Heart right ventricle (tissue), 16 donors: Measurements from ENCODE around the gene EYS. TPM values are rescaled to one million over a fixed set of nuclear protein-coding genes. Genes with fewer than 3 reads are reported as not detected.

Experiments
- ATAC-seq, 8 donors: fragments of 200-7000 bp; cut with Tn5 transposase; one replicate each; pipeline ENCODE4 v1.9.1; 2020; ENCODE audit warnings: mild to moderate bottlenecking in 8 of 8, moderate library complexity in 8 of 8, moderate number of reproducible peaks in 1 of 8
- DNase-seq, 2 donors: peaks; one replicate each; pipeline ENCODE4 v3.0.0-alpha.2; 2020
- H3K27ac ChIP-seq, 10 donors: fragments of 200-600 bp; sonication (generic) in 2 of 10; one replicate each; pipeline versions ENCODE4 v1.5.0 to v1.8.0; 2020 to 2022; ENCODE audit warnings: mild to moderate bottlenecking in 3 of 10
- H3K27me3 ChIP-seq, 7 donors: fragments of 200-600 bp; one replicate each; pipeline ENCODE4 v1.8.0; 2021 to 2022; ENCODE audit warnings: mild to moderate bottlenecking in 2 of 7
- H3K36me3 ChIP-seq, 9 donors: fragments of 200-600 bp; sonication (generic) in 1 of 9; one replicate each; pipeline versions ENCODE4 v1.5.0 to v1.8.0; 2020 to 2022; ENCODE audit warnings: mild to moderate bottlenecking in 2 of 9
- H3K4me1 ChIP-seq, 9 donors: fragments of 200-600 bp; sonication (generic) in 1 of 9; one replicate each; pipeline versions ENCODE4 v1.5.0 to v1.8.0; 2020 to 2022; ENCODE audit warnings: mild to moderate bottlenecking in 4 of 9
- H3K4me3 ChIP-seq, 10 donors: fragments of 200-600 bp; sonication (generic) in 2 of 10; one replicate each; pipeline versions ENCODE4 v1.5.0 to v1.8.0; 2020 to 2022; ENCODE audit warnings: mild to moderate bottlenecking in 7 of 10, moderate library complexity in 2 of 10
- H3K9me3 ChIP-seq, 11 donors: fragments of 200-600 bp in 10 of 11; sonication (generic) in 2 of 11; one replicate each; pipeline versions ENCODE4 v1.5.0 to v1.8.0; 2013 to 2022; ENCODE audit warnings: mild to moderate bottlenecking in 2 of 11, control low read depth in 1 of 11, moderate library complexity in 1 of 11
- CTCF ChIP-seq, 9 donors: fragments of 200-600 bp; sonication (generic) in 2 of 9; IDR thresholded peaks; one replicate each; pipeline versions ENCODE4 v1.5.0 to v1.8.0; 2021 to 2022; ENCODE audit warnings: antibody characterized with exemption in 9 of 9, mild to moderate bottlenecking in 5 of 9, moderate library complexity in 1 of 9
- WGBS, 2 donors: extraction: QIAGEN DNeasy Blood & Tissue Kit; methylation state at CpG; one replicate each; pipeline ENCODE4 v1.1.7; 2013; ENCODE audit warnings: inconsistent platforms in 1 of 2; 5-methylcytosine and 5-hydroxymethylcytosine counted together
- intact Hi-C, 10 donors: fragments of 100-400 bp; cut with DNase I; formaldehyde crosslinking; loops; one replicate each; pipeline versions ENCODE4 v1.11.1 to v1.14.2; 2022
- polyA plus RNA-seq, 2 donors: library from polyadenylated mRNA; stranded (reverse); fragments of 200-250 nt; gene quantifications; one replicate each; pipeline ENCODE4 v1.2.3, GENCODE V29; 2013
- total RNA-seq, 10 donors: library from RNA; stranded (reverse); fragmentation: NEBNext Ultra II Directional in 3 of 10; extraction: Animal tissue kit (Norgen Biotek cat#: 25700) in 3 of 10; gene quantifications; one replicate each; pipeline versions ENCODE4 v1.2.1 to v1.2.4, GENCODE V29; 2021 to 2023
- donor health status: Arrhythmogenic right ventricular cardiomyopathy.
- donor health status: ischemic (EF 13 %, LVEDD 7.1; RV severe dilation, severe dysfunction).
- donor health status: healthy with polysubstance abuse.
- donor health status: DM: no; HTN: yes; CAD: no.
- donor health status: DM: no; HTN: no; CAD: no.
- donor health status: ischemic (EF 25% LVEDD 6.9; RV normal size, moderate dysfunction).
- donor health status: ischemic (EF 25% LVEDD 5.7; RV mildly dilated, moderate dysfunction).
- donor health status: healthy.
- donor health status: DM: yes; HTN: yes; CAD: no.
- donor health status: Ischemic cardiomyopathy.
- donor health status: ischemic (EF 35%, LVEDD 5.7; RV mildly dilated, moderate dysfunction).
- donor health status: nonischemic (EF 11% LVEDD 7.7; RV severe dilation, severe dysfunction).
- donor health status: DM: yes; HTN: yes; CAD: no.
- donor health status: PGD.
- donor health status: ischemic (EF 29% LVEDD 5.4; RV normal size, mild dysfunction).
- donor health status: nonischemic (EF 23%, LVEDD 6.1; RV moderate dilation, normal function).

Gene EYS
- total and polyA plus RNA-seq, 12 donors: 0.02 to 0.40 (median 0.18) TPM; not detected in 8

- Histone ChIP-seq H3K4me1 (no peaks in the 10 kb centered on the region), H3K4me3 (no peak overlapping the region), H3K36me3 (no peaks in the 10 kb centered on the region), H3K9me3 (no peaks in the 10 kb centered on the region), H3K27ac (no peak overlapping the region), H3K27me3 (no peaks in the 10 kb centered on the region)
- DNase-seq (no peak), ATAC-seq (no peak)
- WGBS, 2 donors: 62 to 88% methylated on average over 4 of the region's 4 CpGs
- intact Hi-C loops: no loop called here
- TF ChIP-seq CTCF (IDR thresholded peaks at IDR 0.05): no peak
Measured at GRCh38 chr6:64792534-64792933, 914.5 kb downstream of the EYS start.

GRCh38 chr6:64789476-64789875 lies 917.5 kb downstream of the EYS start:
- Histone ChIP-seq H3K9me3 (no peaks in the 10 kb centered on the region), H3K27ac (no peak overlapping the region), H3K4me1 (no peaks in the 10 kb centered on the region), H3K4me3 (no peak overlapping the region), H3K36me3 (no peaks in the 10 kb centered on the region), H3K27me3 (no peaks in the 10 kb centered on the region)
- DNase-seq: no peak
- ATAC-seq: no peak
- WGBS, 2 donors: 64 to 75% methylated on average over 3 of the region's 3 CpGs
- no peak for TF ChIP-seq CTCF (IDR thresholded peaks at IDR 0.05)
- intact Hi-C loops: no loop called here

GRCh38 chr6:64786736-64787135 lies 920.3 kb downstream of the EYS start:
- intact Hi-C loops: no loop called here
- Histone ChIP-seq H3K4me3 (no peak overlapping the region), H3K27ac (no peak overlapping the region), H3K4me1 (no peaks in the 10 kb centered on the region), H3K9me3 (no peaks in the 10 kb centered on the region), H3K27me3 (no peaks in the 10 kb centered on the region), H3K36me3 (no peaks in the 10 kb centered on the region)
- TF ChIP-seq CTCF (IDR thresholded peaks at IDR 0.05): no peak
- DNase-seq (no peak), ATAC-seq (no peak)
- 37 to 94% methylated on average over 2 of the region's 2 CpGs for WGBS, 2 donors

GRCh38 chr6:64782877-64783276 lies 924.1 kb downstream of the EYS start:
- H3K27ac ChIP-seq: no peak overlapping the region
- H3K4me3 ChIP-seq: no peak overlapping the region
- TF ChIP-seq CTCF (IDR thresholded peaks at IDR 0.05): no peak
- H3K27me3 ChIP-seq: no peaks in the 10 kb centered on the region
- no peak for ATAC-seq
- 86 to 90% methylated on average over 3 of the region's 3 CpGs for WGBS, 2 donors
- H3K9me3 ChIP-seq: peaks cover 0 to 13% (median 3%) of the 10 kb centered on the region in 11 donors
- intact Hi-C loops: no loop called here
- no peaks in the 10 kb centered on the region for H3K36me3 ChIP-seq
- no peak for DNase-seq
- H3K4me1 ChIP-seq: no peaks in the 10 kb centered on the region
